Neural cell (in vitro differentiated cells): ENCODE measurements around the gene TIAM1. TPM values are rescaled to one million over a fixed set of nuclear protein-coding genes. Genes with fewer than 3 reads are reported as not detected.

ENCODE experiments used
- H2AFZ ChIP-seq: fragments of 200-600, 300-800 bp; sonication (generic), shearing (Covaris generic); 2 replicates; pipeline ENCODE4 v1.6.0; 2014; ENCODE audit warnings: low read depth, mild to moderate bottlenecking, antibody characterized with exemption, low read length, moderate library complexity
- H3F3A ChIP-seq: fragments of 200-600 bp; shearing (Covaris generic); 2 replicates; pipeline ENCODE4 v1.6.1; 2016; ENCODE audit warnings: mild to moderate bottlenecking, moderate library complexity, mixed read lengths, antibody characterized with exemption, low read length; ENCODE audit not compliant: insufficient read depth, poor library complexity, severe bottlenecking
- H3K27ac ChIP-seq: fragments of 200-600, 300-800 bp; sonication (generic), shearing (Covaris generic); 2 replicates; pipeline ENCODE4 v1.5.1; 2014; ENCODE audit warnings: mild to moderate bottlenecking, low read length, moderate library complexity
- H3K27me3 ChIP-seq: fragments of 300-800, 200-600 bp; sonication (generic), shearing (Covaris generic); 2 replicates; pipeline ENCODE4 v1.6.0; 2014; ENCODE audit warnings: mild to moderate bottlenecking, low read depth, low read length, moderate library complexity; ENCODE audit not compliant: insufficient read depth
- H3K36me3 ChIP-seq: fragments of 300-800, 200-600 bp; sonication (generic), shearing (Covaris generic); 2 replicates; pipeline ENCODE4 v1.5.1; 2014; ENCODE audit warnings: mild to moderate bottlenecking, antibody characterized with exemption, low read length, moderate library complexity; ENCODE audit not compliant: insufficient read depth
- H3K4me2 ChIP-seq: fragments of 300-800, 200-600 bp; sonication (generic), shearing (Covaris generic); 2 replicates; pipeline ENCODE4 v1.6.0; 2014; ENCODE audit warnings: mild to moderate bottlenecking, low read length
- H3K4me3 ChIP-seq: fragments of 300-800, 200-600 bp; sonication (generic), shearing (Covaris generic); 2 replicates; pipeline ENCODE4 v1.5.1; 2014; ENCODE audit warnings: mild to moderate bottlenecking, low read length, moderate library complexity
- H3K79me2 ChIP-seq: fragments of 200-600 bp; shearing (Covaris generic); replicated peaks from 2 replicates; pipeline ENCODE4 v1.6.0; 2014; ENCODE audit warnings: mild to moderate bottlenecking, low read length, moderate library complexity; ENCODE audit not compliant: insufficient read depth
- H3K9ac ChIP-seq: fragments of 300-800, 200-600 bp; sonication (generic), shearing (Covaris generic); 2 replicates; pipeline ENCODE4 v1.6.1; 2016; ENCODE audit warnings: mild to moderate bottlenecking, low read length, mixed read lengths
- H3K9me2 ChIP-seq: fragments of 200-600 bp; shearing (Covaris generic); 2 replicates; pipeline ENCODE4 v1.6.1; 2016; ENCODE audit warnings: mild to moderate bottlenecking, low read length, mixed read lengths; ENCODE audit not compliant: insufficient read depth
- H3K9me3 ChIP-seq: fragments of 200-600, 300-800 bp; sonication (generic), shearing (Covaris generic); 2 replicates; pipeline ENCODE4 v1.6.1; 2016; ENCODE audit warnings: mild to moderate bottlenecking, mixed run types, low read length, moderate library complexity, mixed read lengths
- H4K20me1 ChIP-seq: fragments of 200-600 bp; shearing (Covaris generic); 2 replicates; pipeline ENCODE4 v1.6.1; 2016; ENCODE audit warnings: mild to moderate bottlenecking, mixed run types; ENCODE audit not compliant: insufficient read depth
- CTCF ChIP-seq: fragments of 450-650 bp; IDR thresholded peaks from 2 replicates; pipeline ENCODE4 v1.5.1; 2014; ENCODE audit warnings: antibody characterized with exemption, mild to moderate bottlenecking, moderate library complexity; ENCODE audit not compliant: poor library complexity, severe bottlenecking
- EP300 ChIP-seq: fragments of 450-650 bp; conservative IDR thresholded peaks from 2 replicates; pipeline ENCODE4 v1.6.1; 2014; ENCODE audit warnings: antibody characterized with exemption, mild to moderate bottlenecking, moderate library complexity; ENCODE audit not compliant: poor library complexity, severe bottlenecking
- EZH2 ChIP-seq: fragments of 200-600, 300-800 bp; shearing (Covaris generic), sonication (generic); IDR thresholded peaks from 2 replicates; pipeline ENCODE4 v1.6.1; 2014; ENCODE audit warnings: antibody characterized with exemption, low read length, borderline replicate concordance, mild to moderate bottlenecking; ENCODE audit not compliant: insufficient read depth, poor library complexity, severe bottlenecking
- MXI1 ChIP-seq: fragments of 450-650 bp; conservative IDR thresholded peaks from 2 replicates; pipeline ENCODE4 v1.6.1; 2014; ENCODE audit warnings: antibody characterized with exemption, mild to moderate bottlenecking; ENCODE audit not compliant: poor library complexity, severe bottlenecking
- POLR2AphosphoS5 ChIP-seq: IDR thresholded peaks from 2 replicates; pipeline ENCODE4 v1.6.1; 2012
- RAD21 ChIP-seq: fragments of 450-650 bp; conservative IDR thresholded peaks from 2 replicates; pipeline ENCODE4 v1.6.1; 2014; ENCODE audit warnings: antibody characterized with exemption, mild to moderate bottlenecking, moderate library complexity
- SMC3 ChIP-seq: fragments of 450-650 bp; conservative IDR thresholded peaks from 2 replicates; pipeline ENCODE4 v1.6.1; 2014; ENCODE audit warnings: antibody characterized with exemption, mild to moderate bottlenecking, moderate library complexity; ENCODE audit not compliant: poor library complexity
- TAF1 ChIP-seq: IDR thresholded peaks from 2 replicates; pipeline ENCODE4 v1.6.1; 2012; ENCODE audit warnings: low read depth
- polyA plus RNA-seq: library from polyadenylated mRNA; depleted of rRNA; stranded (reverse); fragments of >200 nt; gene quantifications from 2 replicates; pipeline ENCODE4 v1.2.3, GENCODE V29; 2014
- TF ChIP-seq, protein P1 (sequence below): IDR thresholded peaks from 2 replicates; pipeline ENCODE4 v1.6.1; 2012; ENCODE audit warnings: borderline replicate concordance

Gene TIAM1
- polyA plus RNA-seq, 1 donor from 2014 or later, result 13.2 TPM

DNA sequence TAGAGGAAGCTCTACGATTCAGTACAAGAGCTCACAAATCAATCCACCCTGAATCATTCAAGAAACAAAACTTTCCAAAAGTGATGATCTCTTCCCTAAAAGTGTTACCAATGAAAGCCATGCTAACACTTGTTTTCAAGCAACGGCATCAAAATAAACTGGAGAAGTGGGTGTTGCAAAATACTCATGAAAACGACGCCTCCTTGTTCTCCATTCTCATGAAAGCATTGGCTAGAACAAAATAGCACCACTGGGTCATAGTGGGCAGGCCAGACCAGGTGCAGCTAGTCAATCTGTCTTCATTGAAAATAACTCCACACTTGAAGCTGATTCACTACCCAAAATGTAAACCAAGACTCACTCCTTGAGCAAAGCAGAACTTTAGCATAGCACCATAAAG is 4.3 kb downstream of the TIAM1 start:
- H3K36me3 ChIP-seq, result no peaks in the 10 kb centered on the region
- H3K79me2 ChIP-seq, result no peaks in the 10 kb centered on the region
- H3K27me3 ChIP-seq, result peaks cover 19% of the 10 kb centered on the region
- no peak overlapping the region for H3K4me2 ChIP-seq
- H3K27ac ChIP-seq, result no peak overlapping the region
- no peaks in the 10 kb centered on the region for H3K9me2 ChIP-seq
- TF ChIP-seq TAF1 (no peak), SMC3 (no peak), MXI1 (no peak), POLR2AphosphoS5 (no peak), RAD21 (no peak), EZH2 (no peak), EP300 (no peak), CTCF (no peak)
- TF ChIP-seq, protein P1, sequence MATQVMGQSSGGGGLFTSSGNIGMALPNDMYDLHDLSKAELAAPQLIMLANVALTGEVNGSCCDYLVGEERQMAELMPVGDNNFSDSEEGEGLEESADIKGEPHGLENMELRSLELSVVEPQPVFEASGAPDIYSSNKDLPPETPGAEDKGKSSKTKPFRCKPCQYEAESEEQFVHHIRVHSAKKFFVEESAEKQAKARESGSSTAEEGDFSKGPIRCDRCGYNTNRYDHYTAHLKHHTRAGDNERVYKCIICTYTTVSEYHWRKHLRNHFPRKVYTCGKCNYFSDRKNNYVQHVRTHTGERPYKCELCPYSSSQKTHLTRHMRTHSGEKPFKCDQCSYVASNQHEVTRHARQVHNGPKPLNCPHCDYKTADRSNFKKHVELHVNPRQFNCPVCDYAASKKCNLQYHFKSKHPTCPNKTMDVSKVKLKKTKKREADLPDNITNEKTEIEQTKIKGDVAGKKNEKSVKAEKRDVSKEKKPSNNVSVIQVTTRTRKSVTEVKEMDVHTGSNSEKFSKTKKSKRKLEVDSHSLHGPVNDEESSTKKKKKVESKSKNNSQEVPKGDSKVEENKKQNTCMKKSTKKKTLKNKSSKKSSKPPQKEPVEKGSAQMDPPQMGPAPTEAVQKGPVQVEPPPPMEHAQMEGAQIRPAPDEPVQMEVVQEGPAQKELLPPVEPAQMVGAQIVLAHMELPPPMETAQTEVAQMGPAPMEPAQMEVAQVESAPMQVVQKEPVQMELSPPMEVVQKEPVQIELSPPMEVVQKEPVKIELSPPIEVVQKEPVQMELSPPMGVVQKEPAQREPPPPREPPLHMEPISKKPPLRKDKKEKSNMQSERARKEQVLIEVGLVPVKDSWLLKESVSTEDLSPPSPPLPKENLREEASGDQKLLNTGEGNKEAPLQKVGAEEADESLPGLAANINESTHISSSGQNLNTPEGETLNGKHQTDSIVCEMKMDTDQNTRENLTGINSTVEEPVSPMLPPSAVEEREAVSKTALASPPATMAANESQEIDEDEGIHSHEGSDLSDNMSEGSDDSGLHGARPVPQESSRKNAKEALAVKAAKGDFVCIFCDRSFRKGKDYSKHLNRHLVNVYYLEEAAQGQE, result no peak
- no peak overlapping the region for H3K9ac ChIP-seq
- H2AFZ ChIP-seq, result no peak overlapping the region
- no peak overlapping the region for H3K4me3 ChIP-seq
- no peaks in the 10 kb centered on the region for H4K20me1 ChIP-seq
- no peaks in the 10 kb centered on the region for H3K9me3 ChIP-seq
- H3F3A ChIP-seq, result no peaks in the 10 kb centered on the region

DNA sequence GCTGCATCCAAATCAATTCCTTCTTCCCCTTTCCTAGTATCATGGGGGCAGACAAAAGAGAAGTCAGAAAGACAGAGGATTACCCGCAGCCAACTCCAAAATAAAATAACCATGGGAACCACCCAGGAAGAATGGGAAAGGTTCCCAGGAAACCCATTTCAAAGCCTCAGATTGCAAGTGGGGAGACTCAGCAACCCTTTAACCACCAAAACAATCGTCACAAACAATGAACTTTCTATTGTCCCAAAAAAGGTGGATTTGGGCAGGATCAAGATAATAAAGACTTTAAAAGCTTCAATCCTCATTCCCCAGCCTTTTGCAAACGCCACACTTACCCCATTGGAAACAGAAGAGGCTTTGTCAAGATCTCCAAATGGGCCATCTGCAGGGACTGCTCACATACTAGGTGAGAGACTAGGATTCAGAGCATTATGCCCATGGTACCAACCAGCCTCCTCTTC is 5.1 kb downstream of the TIAM1 start:
- Histone ChIP-seq H3K27ac (no peak overlapping the region), H3K9me2 (no peaks in the 10 kb centered on the region), H3K9me3 (no peaks in the 10 kb centered on the region), H3K27me3 (peaks cover 19% of the 10 kb centered on the region), H3F3A (no peaks in the 10 kb centered on the region), H3K36me3 (no peaks in the 10 kb centered on the region), H4K20me1 (no peaks in the 10 kb centered on the region), H3K4me3 (no peak overlapping the region), H2AFZ (no peak overlapping the region), H3K4me2 (no peak overlapping the region), H3K79me2 (no peaks in the 10 kb centered on the region), H3K9ac (no peak overlapping the region)
- no peak for TF ChIP-seq EZH2
- TF ChIP-seq, protein P1, result no peak
- TF ChIP-seq RAD21, result no peak
- TF ChIP-seq TAF1, result no peak
- TF ChIP-seq MXI1, result no peak
- TF ChIP-seq SMC3, result no peak
- TF ChIP-seq CTCF, result no peak
- TF ChIP-seq POLR2AphosphoS5, result no peak
